Skeletal muscle cell (primary cell): ENCODE measurements around the gene KIF23.
A peak's percentile ranks its signal among the peaks of the same experiment; 100 is the strongest.

ENCODE experiments used
- DNase-seq: peaks from one replicate; pipeline ENCODE4 v3.0.0-alpha.2; 2010; ENCODE audit warnings: low read depth
- H3K4me3 ChIP-seq: 2 replicates; pipeline ENCODE4 v1.5.1; 2011; ENCODE audit warnings: low read depth, mild to moderate bottlenecking, control low read depth, low read length, moderate library complexity

The KIF23 gene

GRCh38 chr15:69459066-69459465 is 44.9 kb downstream of the KIF23 start:
- DNase-seq = no peak
- H3K4me3 ChIP-seq = no peak overlapping the region

- DNase-seq = no peak
- no peak overlapping the region for H3K4me3 ChIP-seq
Measured at GRCh38 chr15:69460481-69460880, 46.3 kb downstream of the KIF23 start.

GRCh38 chr15:69462030-69462492 is 47.9 kb downstream of the KIF23 start:
- no peak for DNase-seq

GRCh38 chr15:69462493-69463181 is 48.5 kb downstream of the KIF23 start:
- peak; percentile 94 for DNase-seq
- H3K4me3 ChIP-seq = peak overlapping the region; percentile 53

More at GRCh38 chr15:69462030-69462492, 47.9 kb downstream of the KIF23 start:
- H3K4me3 ChIP-seq = peak overlapping the region; percentile 42

- no peak for DNase-seq
- H3K4me3 ChIP-seq = peak overlapping the region; percentile 53
Measured at GRCh38 chr15:69463182-69463756, 49.1 kb downstream of the KIF23 start.

- no peak overlapping the region for H3K4me3 ChIP-seq
- DNase-seq = no peak
Measured at GRCh38 chr15:69465253-69465652, 51.1 kb downstream of the KIF23 start.

DNA sequence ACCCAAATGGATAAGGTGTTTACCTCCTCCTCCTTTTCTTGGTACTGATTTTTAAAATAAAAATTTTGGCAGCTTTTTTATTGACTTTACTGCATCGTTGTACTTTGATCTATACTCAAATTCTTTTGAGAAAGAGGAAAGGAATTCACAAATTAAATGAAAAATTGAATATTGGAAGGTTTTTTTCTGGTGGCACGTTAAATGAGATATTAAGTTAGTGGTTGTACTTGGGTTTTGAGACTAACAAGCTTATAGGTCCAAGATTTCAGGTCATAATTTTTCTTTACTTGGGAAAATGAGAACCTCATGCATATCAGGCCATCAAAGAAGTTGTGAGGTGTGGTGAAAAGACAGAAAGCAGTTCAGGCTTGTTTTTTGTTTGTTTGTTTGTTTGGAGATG is 52.6 kb downstream of the KIF23 start:
- no peak for DNase-seq
- no peak overlapping the region for H3K4me3 ChIP-seq

DNA sequence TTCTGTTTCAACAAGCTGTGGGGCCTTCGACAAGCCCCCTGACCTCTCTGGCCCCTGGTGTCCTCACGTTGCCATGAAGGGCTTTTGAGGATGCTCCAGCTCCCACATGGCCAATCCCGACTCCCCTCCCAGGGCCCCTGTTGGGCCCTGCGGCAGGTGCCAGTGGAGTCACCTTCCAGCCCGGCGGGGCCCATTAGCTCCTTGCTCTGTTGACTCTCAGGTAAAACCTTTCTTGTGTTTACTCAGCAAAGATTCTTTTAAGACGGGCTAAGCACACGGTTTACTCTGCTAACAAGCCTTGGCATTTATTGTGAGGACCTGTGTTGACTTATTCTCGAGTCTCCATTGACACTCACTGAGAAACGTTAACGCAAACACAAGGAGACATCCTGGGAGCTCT is 53.5 kb downstream of the KIF23 start:
- H3K4me3 ChIP-seq = no peak overlapping the region
- no peak for DNase-seq

DNA sequence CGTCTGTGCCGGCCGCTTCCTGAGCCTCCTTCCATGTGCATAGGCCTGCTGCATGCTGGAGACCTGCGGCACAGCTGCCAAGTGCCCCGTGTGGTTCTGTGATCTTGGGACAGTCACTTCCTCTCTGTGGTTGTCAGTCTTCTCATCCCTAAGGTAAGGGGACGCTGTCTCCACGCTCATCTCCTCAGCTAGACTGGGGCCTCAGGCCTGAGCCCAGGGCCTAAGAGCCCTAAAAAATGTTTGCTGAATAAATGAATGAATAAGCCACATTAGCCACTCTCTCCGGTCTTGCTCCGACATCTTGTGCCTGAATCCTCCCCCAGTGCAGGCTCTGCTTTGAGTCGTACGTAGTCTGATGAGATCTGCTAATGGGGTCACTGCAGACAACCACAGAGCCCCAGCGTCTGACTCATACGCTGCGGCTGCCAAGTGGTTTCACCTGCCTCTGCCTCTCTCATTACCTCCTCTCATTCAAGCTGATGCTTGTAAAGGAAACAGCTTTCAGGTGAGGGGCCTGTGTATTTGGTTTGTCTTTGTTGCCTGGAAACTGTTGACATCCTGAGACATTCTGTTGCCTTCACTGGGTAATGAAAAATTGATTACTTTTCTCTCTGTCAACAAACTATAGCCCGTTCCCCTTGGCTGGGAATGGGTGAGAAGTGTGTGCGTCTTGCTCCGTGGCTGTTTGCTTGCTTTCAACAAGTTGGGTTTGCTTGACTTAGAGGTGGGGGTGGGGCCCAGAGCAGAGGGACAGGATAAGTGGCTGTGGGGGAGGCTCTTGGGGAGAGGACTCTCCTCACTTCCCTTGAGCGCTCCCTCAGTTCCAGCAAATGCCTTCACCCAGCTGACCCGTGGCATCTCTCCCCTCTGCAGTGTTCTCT is 54.3 kb downstream of the KIF23 start:
- peak; percentile 48 for DNase-seq

DNA sequence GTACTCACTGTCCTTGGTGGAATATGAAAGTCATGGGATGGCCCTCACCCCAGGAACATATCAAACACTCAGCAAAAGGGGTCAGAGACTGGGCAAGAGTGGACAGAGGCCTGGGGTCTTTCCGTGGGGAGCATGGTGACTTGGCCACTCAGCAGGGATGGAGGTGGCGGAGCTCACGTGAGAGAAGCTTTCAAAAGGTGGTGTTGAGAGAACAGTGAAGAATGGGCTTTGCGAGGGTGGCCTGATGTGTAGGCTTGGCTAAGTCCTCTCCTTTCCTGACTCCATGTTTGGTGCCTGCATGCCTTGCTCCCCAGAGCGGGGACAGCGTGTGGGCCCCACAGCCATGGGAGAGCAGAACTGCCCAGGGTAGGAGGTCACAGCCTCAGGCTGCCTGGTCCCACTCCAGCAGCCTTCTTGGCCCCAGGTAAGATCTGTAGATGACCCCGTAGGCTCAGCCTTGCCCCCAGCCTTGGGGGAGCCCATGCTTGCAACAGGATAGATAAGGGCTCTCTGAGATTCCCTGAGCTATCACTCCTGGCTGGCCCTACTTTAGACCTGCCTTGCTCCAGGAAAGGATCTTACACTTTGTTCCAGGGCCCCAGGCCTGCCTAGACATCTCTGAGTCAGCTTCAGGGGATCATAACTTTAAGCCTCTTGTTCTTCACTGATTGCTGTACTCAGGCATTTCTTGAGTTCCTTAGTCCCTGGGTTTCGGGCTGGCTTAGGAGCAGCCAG is 55.5 kb downstream of the KIF23 start:
- H3K4me3 ChIP-seq = no peak overlapping the region
- DNase-seq = no peak

More for the DNA sequence above, 54.3 kb downstream of the KIF23 start:
- H3K4me3 ChIP-seq = no peak overlapping the region

DNA sequence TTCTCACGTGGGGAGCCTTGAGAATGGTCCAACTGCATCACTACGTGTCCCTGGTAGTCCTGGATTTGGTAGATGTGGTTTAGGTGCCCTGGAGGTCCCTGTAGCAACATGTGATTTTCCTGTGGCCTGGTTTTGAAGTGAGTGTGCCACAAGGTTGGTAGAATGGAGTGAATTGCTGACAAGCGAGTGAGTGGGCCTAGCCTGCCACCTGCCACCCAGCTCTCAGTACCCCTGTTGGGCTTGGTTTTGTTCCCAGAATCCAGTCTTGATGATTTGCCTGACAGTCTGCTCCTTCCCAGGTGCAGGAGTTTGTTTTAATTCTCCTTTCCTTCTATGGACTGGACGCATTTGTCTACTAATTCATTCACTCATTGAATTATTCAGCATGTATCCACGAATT is 57.9 kb downstream of the KIF23 start:
- DNase-seq = no peak
- no peak overlapping the region for H3K4me3 ChIP-seq

GRCh38 chr15:69472562-69472961 is 58.4 kb downstream of the KIF23 start:
- H3K4me3 ChIP-seq = no peak overlapping the region
- no peak for DNase-seq

- DNase-seq = no peak
- no peak overlapping the region for H3K4me3 ChIP-seq
Measured at GRCh38 chr15:69474291-69474690, 60.1 kb downstream of the KIF23 start.

- no peak overlapping the region for H3K4me3 ChIP-seq
- no peak for DNase-seq
Measured at GRCh38 chr15:69474846-69475455, 60.8 kb downstream of the KIF23 start.

DNA sequence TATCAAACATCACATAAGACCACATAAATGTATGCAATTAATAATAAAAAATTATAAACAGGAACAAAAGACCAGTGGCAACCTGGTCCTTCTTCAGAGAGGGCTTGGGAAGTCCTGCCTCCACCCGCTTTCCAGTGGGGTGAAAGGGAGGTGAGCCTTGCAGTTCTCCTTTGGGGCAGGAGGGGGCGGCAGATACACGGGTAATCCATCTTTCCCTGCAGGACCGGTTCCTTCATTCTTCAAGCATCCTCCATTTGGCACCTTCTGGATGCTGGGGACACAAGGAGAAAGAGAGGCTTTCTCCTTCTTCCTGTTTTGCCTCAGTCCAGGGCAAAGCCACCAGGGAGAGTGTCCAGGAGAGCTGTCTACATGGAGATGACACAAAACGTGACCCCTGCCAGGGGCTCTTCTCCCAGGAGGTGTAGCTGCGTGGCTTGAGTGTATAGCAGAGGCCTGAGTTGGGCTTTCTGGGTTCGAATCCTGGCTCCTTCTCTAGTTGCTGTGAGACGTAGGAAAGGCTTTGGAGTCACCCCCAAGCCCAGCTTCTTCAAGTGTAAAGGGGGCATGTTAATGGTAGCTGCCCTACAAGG is 61.7 kb downstream of the KIF23 start:
- H3K4me3 ChIP-seq = no peak overlapping the region

DNA sequence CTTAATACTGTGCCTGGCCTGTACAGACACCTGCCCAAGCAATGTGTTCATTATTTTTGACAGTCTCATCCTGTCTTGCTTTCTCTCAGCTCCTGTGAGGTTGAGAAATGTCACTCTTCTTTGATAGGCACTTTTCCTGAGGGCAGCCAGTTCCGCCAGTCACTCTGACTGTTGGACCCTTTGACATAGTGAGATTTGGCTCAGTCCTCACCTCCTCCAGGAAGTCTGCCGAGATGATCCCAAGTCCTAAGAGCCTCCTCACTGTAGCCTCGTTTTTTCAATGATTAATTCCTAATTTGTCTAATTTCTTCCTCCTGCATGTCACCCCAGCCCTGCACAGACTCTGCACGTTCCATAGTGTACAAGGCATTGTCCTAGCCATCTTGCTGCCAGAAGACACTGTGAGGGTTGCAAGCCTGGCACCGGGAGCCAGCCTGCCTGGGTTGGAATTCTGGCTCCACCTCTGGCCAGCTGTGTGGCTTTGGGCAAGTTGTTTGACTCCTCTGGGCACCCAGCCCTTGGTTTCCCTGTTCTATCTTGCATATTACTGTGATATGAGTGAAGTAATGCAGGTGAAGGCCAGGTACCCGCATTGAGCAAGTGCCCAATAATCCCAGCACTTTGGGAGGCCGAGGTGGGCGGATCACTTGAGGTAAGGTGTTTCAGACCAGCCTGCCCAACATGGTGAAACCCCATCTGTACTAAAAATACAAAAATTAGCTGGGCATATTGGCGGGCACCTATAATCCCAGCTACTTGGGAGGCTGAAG is 62.7 kb downstream of the KIF23 start:
- DNase-seq = no peak
- H3K4me3 ChIP-seq = no peak overlapping the region

More for the DNA sequence above, 61.7 kb downstream of the KIF23 start:
- DNase-seq = no peak

- H3K4me3 ChIP-seq = no peak overlapping the region
- DNase-seq = no peak
Measured at GRCh38 chr15:69478259-69478781, 64.2 kb downstream of the KIF23 start.

DNA sequence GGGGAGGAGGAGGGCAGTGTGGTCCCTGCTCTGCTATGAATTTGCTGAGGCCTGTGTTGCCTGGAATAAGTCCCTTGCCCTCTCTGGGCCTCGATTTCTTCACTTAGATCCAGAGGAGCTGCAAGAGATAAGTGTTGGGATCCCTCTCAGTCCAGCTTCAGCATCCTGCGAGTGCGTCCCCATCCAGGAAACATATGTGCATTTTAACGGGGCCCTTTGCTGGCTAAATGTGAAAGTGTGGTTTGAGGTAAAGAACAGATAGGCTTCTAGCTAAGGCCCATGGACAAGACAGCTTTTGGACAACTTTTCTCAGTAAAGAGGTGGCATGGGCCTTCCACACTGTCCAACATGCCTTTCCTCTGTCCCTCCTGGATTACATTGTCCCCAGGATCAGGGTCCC is 64.9 kb downstream of the KIF23 start:
- no peak overlapping the region for H3K4me3 ChIP-seq
- no peak for DNase-seq
